Measurements from ENCODE around the gene ANXA6. TPM values are rescaled to one million over a fixed set of nuclear protein-coding genes. Genes with fewer than 3 reads are reported as not detected.

The ANXA6 gene
- total and polyA plus RNA-seq, 10 of the 15 experiments (the other 5 are each of a cell fraction or from before 2014, with no cell fraction given) = 44.0 to 571 (median 465) TPM

GRCh38 chr5:151064916-151065499 is 92.6 kb downstream of the ANXA6 start (continued):
- no peak for TF ChIP-seq ZBTB33 (IDR thresholded peaks at IDR 0.05)

GRCh38 chr5:151063142-151063989 is 94.2 kb downstream of the ANXA6 start:
- SMC1A ChIA-PET (ENCODE audit: uncharacterized antibody, unreplicated experiment) = interaction anchor here (0.5 to 3.8 kb wide), 7 partner anchors 7 to 66 kb away, joined by 3 to 21 read pairs (median 3); no protein-coding TSS in a partner anchor
- H3K4me3 ChIP-seq = no peak overlapping the region
- CTCF ChIA-PET = interaction anchor here (0.7 to 1.9 kb wide), 5 partner anchors 12 to 54 kb away, joined by 3 to 10 read pairs (median 3); no protein-coding TSS in a partner anchor
- H3K79me2 ChIP-seq (ENCODE audit: control insufficient read depth, insufficient read depth, low read length) = peaks cover 83% of the 10 kb centered on the region
- peaks cover 56 to 79% of the 10 kb centered on the region in 2 experiments for H3K36me3 ChIP-seq (ENCODE audit: control insufficient read depth in 2 of 2, insufficient read depth in 2 of 2, low read length in 1 of 2)
- RAD21 ChIA-PET (ENCODE audit: unreplicated experiment) = interaction anchor here (1.1 to 1.3 kb wide), 2 partner anchors 52 to 78 kb away, joined by 3 to 8 read pairs; no protein-coding TSS in a partner anchor
- peaks cover 82% of the 10 kb centered on the region for H3K4me1 ChIP-seq (ENCODE audit: control insufficient read depth, insufficient read depth, low read length)
- peaks cover 33% of the 10 kb centered on the region for H4K20me1 ChIP-seq (ENCODE audit: control insufficient read depth, insufficient read depth)
- H3K9ac ChIP-seq (ENCODE audit: control insufficient read depth, insufficient read depth, low read length) = no peak overlapping the region
- H3K9me3 ChIP-seq (replicated peaks; ENCODE audit: control insufficient read depth, insufficient read depth, low read length) = no peaks in the 10 kb centered on the region
- ATAC-seq (no peak), FAIRE-seq (no peak), DNase-seq (ENCODE audit: low read depth, low spot score) (no peak)
- POLR2A ChIA-PET = interaction anchor here (0.5 to 1.1 kb wide), 2 partner anchors 17 to 22 kb away, joined by 3 read pairs; no protein-coding TSS in a partner anchor
- in situ Hi-C loops (cut with MboI) = no loop called here
- H3K27ac ChIP-seq (ENCODE audit: control insufficient read depth, insufficient read depth) = no peak overlapping the region; the same call in 1 of the 2 replicates
- intact Hi-C loops (cut with micrococcal nuclease; ENCODE audit: unreplicated experiment) = no loop called here
- H3K27me3 ChIP-seq (replicated peaks in 1 of 2; ENCODE audit: control insufficient read depth in 2 of 2, insufficient read depth in 2 of 2, low read length in 1 of 2) = no peaks in the 10 kb centered on the region
- no TSS peak for BruUV-seq (replicated peaks)
- H3K4me2 ChIP-seq (ENCODE audit: control insufficient read depth, insufficient read depth) = no peak overlapping the region
- 62% methylated on average over 17 of the region's 17 CpGs for WGBS (ENCODE audit: insufficient coverage, insufficient replicate concordance, low lambda C conversion rate, missing lambda C conversion rate)
- H2AFZ ChIP-seq (ENCODE audit: control insufficient read depth, low read depth, low read length) = no peak overlapping the region
- TF ChIP-seq ZNF24 (IDR thresholded peaks at IDR 0.05) (no peak), CTCF (IDR thresholded peaks at IDR 0.05 in 2 of 3, conservative IDR thresholded peaks at IDR 0.05 in 1 of 3; ENCODE audit: control insufficient read depth in 2 of 3, extremely low read depth in 1 of 3, insufficient read depth in 1 of 3, low read depth in 3 of 3, low read length in 3 of 3) (no peak), YBX1 (IDR thresholded peaks at IDR 0.05) (no peak), MEF2A (IDR thresholded peaks at IDR 0.05; ENCODE audit: insufficient read depth, low read depth, low read length) (0 out of 2 replicates have a peak, but pooled peaks have one; percentile 48), CREB1 (IDR thresholded peaks at IDR 0.05; ENCODE audit: low read depth) (no peak), PBX3 (IDR thresholded peaks at IDR 0.05; ENCODE audit: insufficient replicate concordance, low read depth, low read length) (no peak), FOS (IDR thresholded peaks at IDR 0.05; ENCODE audit: borderline replicate concordance, extremely low read depth, insufficient read length) (no peak), GATAD2B (conservative IDR thresholded peaks at IDR 0.05; ENCODE audit: low read depth) (no peak), HDAC2 (IDR thresholded peaks at IDR 0.05) (no peak), ZBTB11 (CRISPR knock-in tag; IDR thresholded peaks at IDR 0.05) (no peak)
